Subcutaneous adipose tissue (tissue), 4 donors: ENCODE measurements around the gene LRRC42. TPM values are rescaled to one million over a fixed set of nuclear protein-coding genes. Genes with fewer than 3 reads are reported as not detected.

ENCODE experiments used
- total RNA-seq, 4 donors: library from RNA; depleted of rRNA; stranded (reverse); fragments of >200 nt; gene quantifications; one replicate each; pipeline ENCODE4 v1.1.0, GENCODE V29; 2016
- TF ChIP-seq, protein P1 (sequence below): fragments of 450-650 bp; IDR thresholded peaks from one replicate; pipeline ENCODE4 v1.5.1; 2016; ENCODE audit warnings: low read depth, mild to moderate bottlenecking, control low read depth, antibody characterized with exemption, moderate library complexity

The LRRC42 gene
- total RNA-seq, 4 donors from 2014 or later: 9.6 to 19.4 (median 15.3) TPM

DNA sequence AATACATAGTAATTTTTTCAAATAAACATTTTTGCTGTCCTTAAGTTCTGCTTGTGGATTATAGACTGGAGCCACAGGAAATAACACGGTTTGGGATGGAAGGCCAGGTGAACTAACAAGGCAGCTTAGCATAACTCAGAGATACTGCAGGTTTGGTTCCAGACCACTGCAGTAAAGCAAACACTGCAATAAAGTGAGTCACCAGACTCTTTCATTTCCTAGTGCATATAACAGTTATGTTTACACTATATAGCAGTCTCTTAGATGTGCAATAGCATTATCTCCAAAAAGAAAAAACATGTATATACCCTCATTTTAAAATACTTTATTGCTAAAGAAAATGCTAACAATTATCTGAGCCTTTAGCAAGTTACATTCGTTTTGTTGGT is 22.0 kb downstream of the LRRC42 start:
- TF ChIP-seq, protein P1, sequence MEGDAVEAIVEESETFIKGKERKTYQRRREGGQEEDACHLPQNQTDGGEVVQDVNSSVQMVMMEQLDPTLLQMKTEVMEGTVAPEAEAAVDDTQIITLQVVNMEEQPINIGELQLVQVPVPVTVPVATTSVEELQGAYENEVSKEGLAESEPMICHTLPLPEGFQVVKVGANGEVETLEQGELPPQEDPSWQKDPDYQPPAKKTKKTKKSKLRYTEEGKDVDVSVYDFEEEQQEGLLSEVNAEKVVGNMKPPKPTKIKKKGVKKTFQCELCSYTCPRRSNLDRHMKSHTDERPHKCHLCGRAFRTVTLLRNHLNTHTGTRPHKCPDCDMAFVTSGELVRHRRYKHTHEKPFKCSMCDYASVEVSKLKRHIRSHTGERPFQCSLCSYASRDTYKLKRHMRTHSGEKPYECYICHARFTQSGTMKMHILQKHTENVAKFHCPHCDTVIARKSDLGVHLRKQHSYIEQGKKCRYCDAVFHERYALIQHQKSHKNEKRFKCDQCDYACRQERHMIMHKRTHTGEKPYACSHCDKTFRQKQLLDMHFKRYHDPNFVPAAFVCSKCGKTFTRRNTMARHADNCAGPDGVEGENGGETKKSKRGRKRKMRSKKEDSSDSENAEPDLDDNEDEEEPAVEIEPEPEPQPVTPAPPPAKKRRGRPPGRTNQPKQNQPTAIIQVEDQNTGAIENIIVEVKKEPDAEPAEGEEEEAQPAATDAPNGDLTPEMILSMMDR: no peak

DNA sequence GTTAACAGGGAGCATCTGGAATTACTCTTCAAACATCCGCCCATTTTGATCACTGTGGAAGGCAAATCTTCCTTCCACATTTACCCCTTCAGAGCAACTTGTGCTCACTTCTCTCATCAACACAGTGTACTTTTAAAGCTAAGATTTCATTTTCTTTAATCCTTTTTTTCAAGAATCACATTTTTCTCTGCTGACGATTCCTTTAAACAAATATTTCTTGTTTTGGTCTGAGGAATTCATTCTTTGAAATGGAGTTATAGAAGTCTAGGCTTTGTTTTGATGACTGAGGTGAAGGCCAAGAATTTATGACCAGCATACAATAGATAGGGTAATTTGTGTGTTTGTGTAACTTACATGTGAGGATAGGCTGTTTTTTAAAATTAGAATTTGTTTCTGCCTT is 25.6 kb downstream of the LRRC42 start:
- TF ChIP-seq, protein P1: no peak

DNA sequence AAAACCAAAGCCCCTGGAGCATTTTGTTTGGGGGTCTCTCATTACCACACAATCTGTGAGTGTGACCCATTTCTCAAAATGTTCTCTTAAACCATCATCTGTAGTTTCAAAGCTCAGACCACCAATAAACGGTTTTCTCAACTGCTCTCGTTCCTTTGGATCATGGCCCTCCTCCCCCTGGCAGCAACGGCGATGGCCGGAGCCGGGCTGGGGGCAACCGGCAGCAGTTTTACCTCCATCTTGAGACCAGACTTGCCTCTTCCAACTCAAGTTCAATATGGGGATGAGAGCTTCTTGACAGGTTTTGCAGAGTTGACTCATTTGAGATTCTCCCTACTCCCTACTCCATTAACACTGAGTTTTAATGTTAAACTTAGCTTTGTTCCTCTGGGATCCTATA is 29.7 kb downstream of the LRRC42 start:
- TF ChIP-seq, protein P1: no peak

DNA sequence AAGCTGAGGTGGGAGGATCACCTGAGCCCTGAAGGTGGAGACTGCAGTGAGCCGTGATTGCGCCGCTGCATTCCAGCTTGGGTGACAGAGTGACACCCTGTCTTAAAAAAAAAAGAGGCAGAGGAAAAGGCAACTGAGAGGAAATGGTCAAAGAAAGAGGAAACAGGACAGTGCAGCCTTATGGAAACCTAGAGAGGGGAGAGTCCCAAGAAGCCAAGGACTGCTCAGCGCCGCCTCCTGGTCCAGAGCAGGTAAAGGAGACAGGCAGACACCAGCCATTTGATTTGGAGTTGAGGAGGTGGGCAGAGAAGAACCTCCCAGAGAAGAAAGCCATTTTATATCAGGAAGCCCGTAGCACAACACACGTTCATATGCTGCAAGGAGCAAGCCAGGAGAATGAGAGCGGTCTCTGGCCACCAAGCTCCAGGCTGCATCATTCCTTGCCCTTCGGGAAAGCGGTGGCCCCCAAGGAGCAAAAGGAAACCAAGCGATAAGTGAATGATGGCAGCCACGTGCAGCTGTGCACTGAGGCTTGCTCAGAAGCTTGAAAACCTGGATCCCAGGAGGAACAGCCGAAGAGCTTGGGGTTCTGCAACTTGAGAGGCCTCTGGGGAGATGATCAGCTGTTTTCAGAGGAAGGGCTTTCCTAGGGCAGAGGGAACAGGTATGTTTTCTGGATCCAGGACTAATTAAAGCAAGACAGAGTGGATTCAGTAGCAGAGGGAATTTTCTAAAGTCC is 33.7 kb downstream of the LRRC42 start:
- TF ChIP-seq, protein P1: no peak

DNA sequence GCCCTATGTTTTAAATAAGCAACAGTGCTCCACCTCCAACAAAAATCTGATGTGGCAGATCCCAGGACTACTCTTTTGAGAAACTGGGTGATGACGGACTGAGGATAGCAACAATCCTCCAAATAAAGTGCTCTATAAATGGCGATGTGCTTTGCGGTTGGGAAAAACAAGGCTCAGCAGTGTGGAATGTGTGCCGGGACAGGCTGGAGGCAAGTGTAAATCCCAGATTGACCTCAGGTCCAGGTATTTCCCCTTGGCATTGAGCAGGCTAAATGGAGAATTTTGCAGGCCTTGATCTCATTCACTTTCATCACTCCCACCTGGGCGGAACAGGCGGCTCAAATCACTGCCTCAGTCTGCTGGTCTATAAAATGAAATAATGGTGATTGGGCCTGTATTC is 35.1 kb downstream of the LRRC42 start:
- TF ChIP-seq, protein P1: no peak

DNA sequence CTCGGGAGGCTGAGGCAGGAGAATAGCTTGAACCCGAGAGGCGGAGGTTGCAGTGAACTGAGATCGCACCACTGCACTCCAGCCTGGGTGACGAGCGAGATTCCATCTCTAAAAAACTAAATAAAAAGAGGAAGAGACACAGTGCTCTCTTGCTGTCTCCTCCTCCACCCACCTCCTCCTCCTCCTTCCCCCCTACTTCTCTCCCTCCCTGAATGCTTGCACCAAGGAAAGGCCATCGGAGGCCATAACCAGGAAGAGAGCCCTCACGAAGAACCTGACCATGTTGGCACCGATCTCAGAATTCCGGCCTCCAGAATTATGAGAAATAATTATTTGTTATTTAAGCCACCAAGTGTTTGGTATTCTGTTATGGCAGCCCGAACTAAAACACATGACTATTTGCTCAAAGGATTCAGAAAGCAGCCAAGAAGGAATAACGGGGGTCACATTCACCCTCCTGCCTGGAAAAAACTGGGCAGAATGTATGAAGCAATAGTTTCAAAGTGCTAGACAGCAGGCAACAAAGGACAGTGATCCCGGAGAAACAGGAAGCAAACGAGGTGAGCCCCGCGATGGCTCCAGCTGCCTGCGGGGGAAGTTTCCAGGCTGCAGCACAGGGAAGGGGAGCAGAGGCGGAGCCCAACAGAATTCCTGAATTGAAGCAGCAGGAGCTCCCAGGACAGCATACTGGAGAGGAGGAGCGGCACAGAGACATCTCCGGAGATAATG is 36.0 kb downstream of the LRRC42 start:
- TF ChIP-seq, protein P1: no peak

DNA sequence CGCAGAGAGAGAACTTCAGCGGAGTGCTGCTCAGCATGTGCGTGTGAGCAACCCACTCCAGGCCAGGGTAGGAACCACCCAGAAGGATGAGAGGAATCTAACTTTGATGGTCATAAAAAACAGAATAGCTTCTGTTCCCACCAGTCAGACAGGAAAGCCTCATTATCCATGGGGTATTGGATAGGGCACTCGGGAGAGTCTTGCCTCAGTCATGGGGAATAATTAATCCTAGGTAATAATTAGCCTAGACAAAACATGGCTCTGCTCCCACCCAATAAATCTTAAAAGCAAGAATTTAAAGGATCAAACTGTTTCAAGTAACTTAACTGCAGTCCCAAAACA is 36.6 kb downstream of the LRRC42 start:
- TF ChIP-seq, protein P1: no peak
